Heart left ventricle (tissue), 16 donors: ENCODE data around the gene CDC20. TPM values are rescaled to one million over a fixed set of nuclear protein-coding genes. Genes with fewer than 3 reads are reported as not detected.

Experiments used
- ATAC-seq, 4 donors: fragments of 200-7000 bp; cut with Tn5 transposase; one replicate each; pipeline ENCODE4 v1.9.1; 2020 to 2022; ENCODE audit warnings: moderate library complexity in 4 of 4, mild to moderate bottlenecking in 3 of 4, moderate number of reproducible peaks in 1 of 4
- DNase-seq, 5 donors: peaks; one replicate each; pipeline ENCODE4 v3.0.0-alpha.2; 2020
- H3K27ac ChIP-seq, 12 donors: fragments of 200-600 bp; sonication (generic) in 4 of 12; one replicate each; pipeline versions ENCODE4 v1.5.0 to v1.8.0; 2016 to 2022; ENCODE audit warnings: mild to moderate bottlenecking in 2 of 12
- H3K27me3 ChIP-seq, 9 donors: fragments of 200-600 bp; sonication (generic) in 2 of 9; one replicate each; pipeline versions ENCODE4 v1.5.1 to v1.8.0; 2016 to 2022; ENCODE audit warnings: mild to moderate bottlenecking in 3 of 9
- H3K36me3 ChIP-seq, 9 donors: fragments of 200-600 bp; sonication (generic) in 2 of 9; one replicate each; pipeline versions ENCODE4 v1.5.0 to v1.8.0; 2018 to 2022; ENCODE audit warnings: mild to moderate bottlenecking in 2 of 9
- H3K4me1 ChIP-seq, 12 donors: fragments of 200-600 bp; sonication (generic) in 4 of 12; one replicate each; pipeline versions ENCODE4 v1.5.0 to v1.8.0; 2016 to 2022; ENCODE audit warnings: mild to moderate bottlenecking in 3 of 12
- H3K4me3 ChIP-seq, 12 donors: fragments of 200-600 bp; sonication (generic) in 4 of 12; one replicate each; pipeline versions ENCODE4 v1.5.0 to v1.8.0; 2017 to 2022; ENCODE audit warnings: mild to moderate bottlenecking in 9 of 12, moderate library complexity in 4 of 12
- H3K9me3 ChIP-seq, 12 donors: fragments of 200-600 bp; sonication (generic) in 4 of 12; one replicate each; pipeline versions ENCODE4 v1.5.0 to v1.8.0; 2016 to 2022; ENCODE audit warnings: mild to moderate bottlenecking in 1 of 12
- POLR2A ChIP-seq, 2 donors: fragments of 450-650 bp; IDR thresholded peaks; one replicate each; pipeline ENCODE4 v1.6.1; 2017; ENCODE audit warnings: antibody characterized with exemption in 2 of 2, mild to moderate bottlenecking in 2 of 2, moderate library complexity in 2 of 2
- WGBS, 4 donors: extraction: QIAGEN DNeasy Blood & Tissue Kit in 2 of 4; methylation state at CpG; one replicate each; pipeline versions ENCODE4 v1.1.5 to v1.1.7; 2013 to 2018; 5-methylcytosine and 5-hydroxymethylcytosine counted together
- intact Hi-C, 10 donors: fragments of 100-400 bp; cut with DNase I; formaldehyde crosslinking; loops; one replicate each; pipeline versions ENCODE4 v1.11.1 to v1.14.2; 2022
- polyA plus RNA-seq, 2 donors: library from polyadenylated mRNA; stranded (reverse); fragments of 200-250 nt; gene quantifications; one replicate each; pipeline ENCODE4 v1.2.3, GENCODE V29; 2013
- total RNA-seq, 9 donors: library from RNA; depleted of rRNA in 2 of 9; stranded (reverse); fragments of >200 nt in 2 of 9; fragmentation: NEBNext Ultra II Directional in 3 of 9; extraction: Animal tissue kit (Norgen Biotek cat#: 25700) in 3 of 9; gene quantifications; one replicate each; pipeline versions ENCODE4 v1.1.0 to v1.2.4, GENCODE V29; 2016 to 2023
- TF ChIP-seq, protein P1 (sequence below), 12 donors: fragments of 200-600 bp; sonication (generic) in 4 of 12; IDR thresholded peaks; one replicate each; pipeline versions ENCODE4 v1.5.0 to v1.8.0; 2018 to 2022; ENCODE audit warnings: antibody characterized with exemption in 12 of 12, mild to moderate bottlenecking in 5 of 12
- donor health status: ischemic (EF 13 %, LVEDD 7.1; RV severe dilation, severe dysfunction).
- donor health status: healthy with polysubstance abuse.
- donor health status: DM: no; HTN: yes; CAD: no.
- donor health status: DM: no; HTN: no; CAD: no.
- donor health status: ischemic (EF 25% LVEDD 6.9; RV normal size, moderate dysfunction).
- donor health status: ischemic (EF 25% LVEDD 5.7; RV mildly dilated, moderate dysfunction).
- donor health status: healthy.
- donor health status: DM: yes; HTN: yes; CAD: no.
- donor health status: ischemic (EF 35%, LVEDD 5.7; RV mildly dilated, moderate dysfunction).
- donor health status: nonischemic (EF 11% LVEDD 7.7; RV severe dilation, severe dysfunction).
- donor health status: DM: yes; HTN: yes; CAD: no.
- donor health status: PGD.
- donor health status: ischemic (EF 29% LVEDD 5.4; RV normal size, mild dysfunction).
- donor health status: nonischemic (EF 23%, LVEDD 6.1; RV moderate dilation, normal function).

Gene CDC20
- total and polyA plus RNA-seq, 11 donors, result 0.38 to 16.9 (median 1.5) TPM

DNA sequence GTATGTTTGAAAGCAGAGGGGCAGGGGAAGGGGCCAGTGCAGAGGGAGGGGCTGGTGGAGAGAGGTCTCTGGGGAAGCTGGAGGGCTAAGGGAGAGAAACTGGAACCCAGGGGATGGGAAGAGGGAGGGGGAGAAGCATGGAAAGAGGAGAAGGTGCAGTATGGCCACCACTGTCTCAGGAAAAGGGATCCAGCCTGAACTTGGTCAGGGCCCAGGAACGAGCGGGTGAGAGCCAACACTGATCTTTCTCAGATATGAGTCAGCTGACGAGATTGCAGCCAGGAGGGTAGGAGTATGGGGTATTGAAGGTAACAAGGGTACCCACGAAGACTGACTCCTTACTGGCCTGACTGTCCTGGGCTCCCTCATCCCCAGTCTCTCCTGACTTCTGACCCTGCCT lies 40.0 kb upstream of the CDC20 start:
- TF ChIP-seq, protein P1, sequence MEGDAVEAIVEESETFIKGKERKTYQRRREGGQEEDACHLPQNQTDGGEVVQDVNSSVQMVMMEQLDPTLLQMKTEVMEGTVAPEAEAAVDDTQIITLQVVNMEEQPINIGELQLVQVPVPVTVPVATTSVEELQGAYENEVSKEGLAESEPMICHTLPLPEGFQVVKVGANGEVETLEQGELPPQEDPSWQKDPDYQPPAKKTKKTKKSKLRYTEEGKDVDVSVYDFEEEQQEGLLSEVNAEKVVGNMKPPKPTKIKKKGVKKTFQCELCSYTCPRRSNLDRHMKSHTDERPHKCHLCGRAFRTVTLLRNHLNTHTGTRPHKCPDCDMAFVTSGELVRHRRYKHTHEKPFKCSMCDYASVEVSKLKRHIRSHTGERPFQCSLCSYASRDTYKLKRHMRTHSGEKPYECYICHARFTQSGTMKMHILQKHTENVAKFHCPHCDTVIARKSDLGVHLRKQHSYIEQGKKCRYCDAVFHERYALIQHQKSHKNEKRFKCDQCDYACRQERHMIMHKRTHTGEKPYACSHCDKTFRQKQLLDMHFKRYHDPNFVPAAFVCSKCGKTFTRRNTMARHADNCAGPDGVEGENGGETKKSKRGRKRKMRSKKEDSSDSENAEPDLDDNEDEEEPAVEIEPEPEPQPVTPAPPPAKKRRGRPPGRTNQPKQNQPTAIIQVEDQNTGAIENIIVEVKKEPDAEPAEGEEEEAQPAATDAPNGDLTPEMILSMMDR (IDR thresholded peaks at IDR 0.05), result no peak
- TF ChIP-seq POLR2A (IDR thresholded peaks at IDR 0.05), result no peak
- 79 to 88% (median 87%) methylated on average over 4 of the region's 4 CpGs for WGBS, 4 donors
- H3K27ac ChIP-seq, result no peak overlapping the region
- no peak for ATAC-seq
- H3K27me3 ChIP-seq, result no peaks in the 10 kb centered on the region
- no peak overlapping the region for H3K4me3 ChIP-seq
- no peaks in the 10 kb centered on the region for H3K4me1 ChIP-seq
- DNase-seq, result no peak
- no peaks in the 10 kb centered on the region for H3K9me3 ChIP-seq
- H3K36me3 ChIP-seq, result peaks cover 0 to 67% (median 7%) of the 10 kb centered on the region in 9 donors
- intact Hi-C loops, result no loop called here

DNA sequence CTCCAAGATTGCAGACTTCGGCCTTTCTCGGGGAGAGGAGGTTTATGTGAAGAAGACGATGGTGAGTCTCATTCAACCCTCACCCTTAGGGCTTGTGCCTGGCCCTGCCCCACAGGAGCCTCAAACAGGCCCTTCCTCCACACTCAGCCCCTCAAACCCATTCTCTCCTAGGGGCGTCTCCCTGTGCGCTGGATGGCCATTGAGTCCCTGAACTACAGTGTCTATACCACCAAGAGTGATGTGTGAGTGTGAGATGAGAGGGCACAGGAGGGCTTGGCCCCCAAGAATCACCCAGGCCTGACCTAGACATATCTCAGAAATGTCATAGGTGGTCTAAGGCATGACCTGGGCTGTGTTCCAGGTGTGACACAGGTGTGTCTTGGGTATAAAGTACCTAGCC lies 39.5 kb upstream of the CDC20 start:
- peaks cover 0 to 67% (median 7%) of the 10 kb centered on the region in 9 donors for H3K36me3 ChIP-seq
- ATAC-seq (no peak), DNase-seq (no peak)
- TF ChIP-seq, protein P1 (IDR thresholded peaks at IDR 0.05), result no peak
- no peak for TF ChIP-seq POLR2A (IDR thresholded peaks at IDR 0.05)
- H3K4me1 ChIP-seq, result no peaks in the 10 kb centered on the region
- WGBS, 4 donors, result 96 to 98% (median 97%) methylated on average over 5 of the region's 5 CpGs
- no peak overlapping the region for H3K4me3 ChIP-seq
- H3K9me3 ChIP-seq, result peaks cover 0 to 2% (median 0%) of the 10 kb centered on the region in 12 donors
- H3K27ac ChIP-seq, result no peak overlapping the region
- intact Hi-C loops, result no loop called here
- no peaks in the 10 kb centered on the region for H3K27me3 ChIP-seq

DNA sequence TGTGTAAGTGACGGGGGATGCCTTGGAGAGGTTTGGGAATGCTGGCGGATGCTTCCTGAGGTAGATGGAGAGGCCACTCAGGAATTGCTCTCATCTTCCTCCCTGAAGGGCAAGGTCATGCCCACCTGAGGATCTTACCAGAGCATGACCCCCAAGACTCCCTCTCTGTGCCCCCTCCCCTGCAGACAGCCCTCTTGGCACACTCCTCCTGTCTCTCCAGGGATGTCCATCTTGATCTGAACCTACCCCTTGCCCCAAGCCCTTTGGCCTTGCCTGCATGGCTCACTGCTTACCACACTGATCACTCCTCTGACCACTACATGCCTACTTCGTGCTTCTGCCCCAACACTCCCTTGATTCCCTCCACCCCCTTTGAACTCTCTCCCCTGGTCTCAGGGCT lies 39.0 kb upstream of the CDC20 start:
- Histone ChIP-seq H3K4me1 (no peaks in the 10 kb centered on the region), H3K27ac (no peak overlapping the region), H3K9me3 (peaks cover 0 to 6% (median 0%) of the 10 kb centered on the region in 12 donors), H3K4me3 (no peak overlapping the region), H3K36me3 (peaks cover 0 to 65% (median 7%) of the 10 kb centered on the region in 9 donors), H3K27me3 (no peaks in the 10 kb centered on the region)
- intact Hi-C loops, result no loop called here
- DNase-seq (no peak), ATAC-seq (no peak)
- WGBS, 4 donors, result 63 to 100% (median 82%) methylated on average over 2 to 3 of the region's 3 CpGs
- no peak for TF ChIP-seq POLR2A (IDR thresholded peaks at IDR 0.05)
- TF ChIP-seq, protein P1 (IDR thresholded peaks at IDR 0.05), result no peak

DNA sequence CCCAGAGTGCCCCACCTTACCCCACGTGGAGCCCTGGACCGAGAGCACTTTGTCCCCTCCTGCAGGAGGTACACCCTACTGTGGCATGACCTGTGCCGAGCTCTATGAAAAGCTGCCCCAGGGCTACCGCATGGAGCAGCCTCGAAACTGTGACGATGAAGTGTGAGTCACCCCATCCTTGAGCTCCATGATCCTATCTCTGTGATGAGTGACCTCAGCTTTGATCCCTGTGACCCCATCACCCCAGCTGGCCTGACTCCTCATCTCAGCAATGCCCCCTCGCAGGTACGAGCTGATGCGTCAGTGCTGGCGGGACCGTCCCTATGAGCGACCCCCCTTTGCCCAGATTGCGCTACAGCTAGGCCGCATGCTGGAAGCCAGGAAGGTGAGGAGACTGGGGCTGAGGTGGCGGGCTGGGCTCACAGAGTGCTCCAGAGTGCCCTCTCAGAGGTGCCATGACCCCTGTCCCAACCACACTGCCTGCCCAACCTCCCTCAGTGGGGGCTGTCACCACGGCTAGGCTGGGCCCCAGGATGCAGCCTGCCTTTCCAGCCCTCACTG lies 37.4 kb upstream of the CDC20 start:
- Histone ChIP-seq H3K9me3 (peaks cover 0 to 21% (median 8%) of the 10 kb centered on the region in 12 donors), H3K27ac (no peak overlapping the region), H3K27me3 (no peaks in the 10 kb centered on the region), H3K4me1 (no peaks in the 10 kb centered on the region), H3K4me3 (no peak overlapping the region), H3K36me3 (peaks cover 0 to 60% (median 7%) of the 10 kb centered on the region in 9 donors)
- WGBS, 4 donors, result 93 to 98% (median 96%) methylated on average over 13 to 16 of the region's 16 CpGs
- TF ChIP-seq, protein P1 (IDR thresholded peaks at IDR 0.05), result no peak
- no peak for TF ChIP-seq POLR2A (IDR thresholded peaks at IDR 0.05)
- ATAC-seq, result no peak
- DNase-seq, result no peak
- intact Hi-C loops, result no loop called here
